Activated naive CD4-positive, alpha-beta T cell treated with anti-CD3 and anti-CD28 coated beads, Interleukin-2, amount 50 U/mL, for 24 hours (primary cell): ENCODE measurements around the gene SCN8A.
"Not testable (repeated sequence)": the region's sequence is repeated elsewhere in the genome, so short reads cannot be mapped to it uniquely, and the experiment has no call there.

Experiments
- H3K27ac Mint-ChIP-seq: one replicate; pipeline ENCODE4 v1.8.0; 2021; ENCODE audit warnings: mild to moderate bottlenecking, mixed read lengths
- H3K27me3 Mint-ChIP-seq: one replicate; pipeline ENCODE4 v1.8.0; 2021; ENCODE audit warnings: mixed read lengths
- H3K36me3 Mint-ChIP-seq: one replicate; pipeline ENCODE4 v1.8.0; 2021; ENCODE audit warnings: mixed read lengths
- H3K4me1 Mint-ChIP-seq: one replicate; pipeline ENCODE4 v1.8.0; 2021; ENCODE audit warnings: mixed read lengths
- H3K4me3 Mint-ChIP-seq: one replicate; pipeline ENCODE4 v1.8.0; 2021; ENCODE audit warnings: mild to moderate bottlenecking, mixed read lengths
- H3K9me3 Mint-ChIP-seq: one replicate; pipeline ENCODE4 v1.8.0; 2021; ENCODE audit warnings: mixed read lengths

SCN8A gene

DNA sequence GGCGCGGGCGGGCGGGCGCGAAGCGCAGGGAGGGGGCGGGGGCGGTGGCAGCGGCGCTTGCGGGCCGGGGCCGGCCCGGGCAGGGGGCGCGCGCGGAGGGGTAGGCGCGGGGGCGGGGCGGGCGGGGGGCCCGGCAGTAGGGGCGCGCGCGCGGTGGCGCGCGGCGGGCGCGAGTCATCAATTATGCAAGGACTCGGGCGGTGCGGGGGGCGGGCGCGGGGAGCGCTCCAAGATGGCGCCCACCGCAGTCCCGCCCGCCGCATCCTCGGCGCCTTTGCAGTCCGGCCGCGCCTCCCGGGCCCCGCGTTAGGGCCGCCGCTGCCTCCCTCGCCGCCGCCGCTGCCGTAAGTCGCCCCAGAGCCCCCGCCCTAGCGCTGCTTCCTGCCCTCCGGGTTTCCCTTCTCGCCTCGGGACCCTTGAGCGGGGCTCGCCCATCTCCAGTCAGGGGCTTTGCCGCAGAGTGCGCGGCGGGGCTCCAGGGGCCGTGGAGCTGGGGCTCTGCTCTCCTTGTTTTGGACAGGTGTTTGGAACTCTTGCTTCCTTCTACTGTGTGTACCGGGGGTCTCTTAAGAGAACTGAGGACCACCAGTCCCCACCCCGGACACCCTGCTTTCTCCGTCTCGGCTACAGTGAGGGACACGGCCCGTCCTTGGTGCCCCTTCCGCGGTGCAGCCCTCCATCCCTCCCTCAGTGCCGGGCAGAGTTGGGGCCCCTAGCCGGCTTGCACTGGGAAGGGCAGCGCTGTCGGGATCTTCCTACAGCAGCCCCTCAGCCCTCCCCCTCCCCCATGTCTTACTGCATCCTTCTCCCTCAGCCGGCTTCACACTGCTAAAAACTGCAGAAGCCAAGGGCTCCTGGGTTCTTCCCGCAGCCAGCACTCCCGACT, at the start of gene SCN8A:
TSS of gene SCN8A (plus strand) at position 218 of the 886 bp plus-strand sequence. CDS start 71,585 bp downstream, outside the sequence.
- Mint-ChIP-seq H3K4me1 (peaks cover 10% of the 10 kb centered on the region), H3K36me3 (no peaks in the 10 kb centered on the region), H3K9me3 (no peaks in the 10 kb centered on the region), H3K4me3 (peak within 1 kb of the TSS; percentile 90), H3K27me3 (peaks cover 43% of the 10 kb centered on the region), H3K27ac (peak within 1 kb of the TSS; percentile 77)

- Mint-ChIP-seq H3K9me3 (no peaks in the 10 kb centered on the region), H3K36me3 (peaks cover 2% of the 10 kb centered on the region), H3K27me3 (peaks cover 6% of the 10 kb centered on the region)
Measured at GRCh38 chr12:51546097-51546496, 44.9 kb upstream of the SCN8A start.

DNA sequence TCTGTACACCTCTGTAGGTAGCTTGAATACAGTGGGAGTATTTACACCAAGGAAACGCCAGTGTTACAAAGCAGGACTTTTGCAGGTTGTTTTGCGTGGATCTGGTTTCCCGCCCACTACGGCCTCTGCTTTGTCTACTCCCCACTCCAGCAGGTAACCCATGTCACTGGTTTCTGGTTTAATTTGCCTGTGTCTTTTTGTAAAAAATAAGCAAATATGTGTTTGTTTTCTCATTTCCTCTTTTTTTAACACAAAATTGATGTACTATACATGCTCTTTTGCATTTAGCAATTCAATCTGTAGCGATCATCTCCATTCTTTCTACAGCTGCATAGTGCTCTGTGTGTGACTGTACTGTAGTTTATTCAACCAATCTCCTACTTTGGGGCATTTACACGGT, 43.4 kb upstream of the SCN8A start:
- peaks cover 8% of the 10 kb centered on the region for H3K27me3 Mint-ChIP-seq
- H3K9me3 Mint-ChIP-seq: no peaks in the 10 kb centered on the region
- no peaks in the 10 kb centered on the region for H3K4me1 Mint-ChIP-seq
- peaks cover 2% of the 10 kb centered on the region for H3K36me3 Mint-ChIP-seq
- no peak overlapping the region for H3K27ac Mint-ChIP-seq
- no peak overlapping the region for H3K4me3 Mint-ChIP-seq

More at GRCh38 chr12:51546097-51546496, 44.9 kb upstream of the SCN8A start:
- Mint-ChIP-seq H3K4me3 (no peak overlapping the region), H3K4me1 (no peaks in the 10 kb centered on the region), H3K27ac (no peak overlapping the region)

GRCh38 chr12:51548241-51548640, 42.8 kb upstream of the SCN8A start:
- no peak overlapping the region for H3K4me3 Mint-ChIP-seq
- H3K4me1 Mint-ChIP-seq: no peaks in the 10 kb centered on the region
- H3K36me3 Mint-ChIP-seq: peaks cover 2% of the 10 kb centered on the region
- H3K27ac Mint-ChIP-seq: no peak overlapping the region
- H3K9me3 Mint-ChIP-seq: no peaks in the 10 kb centered on the region
- H3K27me3 Mint-ChIP-seq: peaks cover 8% of the 10 kb centered on the region

GRCh38 chr12:51549637-51550036, 41.4 kb upstream of the SCN8A start:
- H3K27ac Mint-ChIP-seq: no peak overlapping the region
- no peaks in the 10 kb centered on the region for H3K9me3 Mint-ChIP-seq
- no peak overlapping the region for H3K4me3 Mint-ChIP-seq
- peaks cover 5% of the 10 kb centered on the region for H3K27me3 Mint-ChIP-seq
- H3K4me1 Mint-ChIP-seq: no peaks in the 10 kb centered on the region
- H3K36me3 Mint-ChIP-seq: no peaks in the 10 kb centered on the region

GRCh38 chr12:51568271-51569032, 22.6 kb upstream of the SCN8A start:
- H3K9me3 Mint-ChIP-seq, H3K27ac Mint-ChIP-seq, H3K4me3 Mint-ChIP-seq, H3K4me1 Mint-ChIP-seq, H3K36me3 Mint-ChIP-seq: not testable (repeated sequence)
- peaks cover 13% of the 10 kb centered on the region for H3K27me3 Mint-ChIP-seq

GRCh38 chr12:51579321-51579850, 11.6 kb upstream of the SCN8A start:
- no peaks in the 10 kb centered on the region for H3K4me1 Mint-ChIP-seq
- H3K27me3 Mint-ChIP-seq: peaks cover 23% of the 10 kb centered on the region
- no peaks in the 10 kb centered on the region for H3K9me3 Mint-ChIP-seq
- no peaks in the 10 kb centered on the region for H3K36me3 Mint-ChIP-seq
- no peak overlapping the region for H3K27ac Mint-ChIP-seq
- no peak overlapping the region for H3K4me3 Mint-ChIP-seq

DNA sequence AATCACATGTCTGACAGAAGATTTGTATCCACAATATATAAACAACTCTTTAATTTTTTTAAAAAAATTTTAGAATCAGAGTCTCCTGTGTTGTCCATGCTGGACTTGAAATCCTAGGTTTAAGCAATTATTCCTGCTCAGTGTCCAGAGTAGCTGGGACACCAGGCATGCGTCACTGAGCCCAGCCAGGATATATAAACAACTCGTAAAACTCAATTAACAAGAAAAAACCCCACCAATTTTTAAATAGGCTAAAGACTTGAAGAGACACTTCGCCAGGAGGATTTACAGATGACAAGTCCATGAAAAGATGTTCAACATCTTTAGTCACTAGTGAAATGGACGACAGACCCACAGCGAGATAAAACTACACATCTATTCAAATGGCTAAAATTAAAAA, 2.0 kb upstream of the SCN8A start:
- H3K4me1 Mint-ChIP-seq: peaks cover 10% of the 10 kb centered on the region
- H3K36me3 Mint-ChIP-seq: peaks cover 1% of the 10 kb centered on the region
- H3K4me3 Mint-ChIP-seq: peak overlapping the region; percentile 8
- no peaks in the 10 kb centered on the region for H3K9me3 Mint-ChIP-seq
- H3K27me3 Mint-ChIP-seq: peaks cover 47% of the 10 kb centered on the region
- H3K27ac Mint-ChIP-seq: no peak overlapping the region

DNA sequence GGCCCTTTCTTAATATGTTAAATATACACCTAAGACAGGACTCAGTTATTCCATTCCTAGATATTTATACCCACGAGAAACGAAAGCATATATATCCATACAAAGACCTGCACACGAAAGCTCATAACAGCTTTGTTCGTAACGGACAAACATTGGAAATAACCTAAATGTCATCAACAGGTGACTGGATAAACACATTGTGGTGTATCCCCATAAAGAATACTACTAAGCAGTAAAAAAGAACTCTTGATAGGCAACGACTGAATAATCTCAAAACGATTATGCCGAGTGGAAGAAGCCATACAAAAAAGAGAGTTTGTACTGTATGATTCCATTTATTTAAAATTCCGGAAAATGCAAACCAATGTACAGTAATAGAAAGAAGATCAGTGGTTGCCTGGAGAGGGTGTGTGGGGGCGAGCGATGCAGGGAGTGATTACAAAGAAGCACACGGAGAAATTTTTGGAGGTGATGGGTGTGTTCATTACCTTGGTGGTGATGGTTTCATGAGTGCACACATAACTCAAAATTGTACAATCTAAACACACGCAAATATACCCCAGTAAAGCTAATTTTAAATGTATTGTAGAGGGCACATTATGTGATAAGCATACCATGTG, 1.4 kb upstream of the SCN8A start:
- peaks cover 1% of the 10 kb centered on the region for H3K36me3 Mint-ChIP-seq
- H3K27me3 Mint-ChIP-seq: peaks cover 44% of the 10 kb centered on the region
- H3K27ac Mint-ChIP-seq: no peak overlapping the region
- peak overlapping the region; percentile 90 for H3K4me3 Mint-ChIP-seq
- H3K9me3 Mint-ChIP-seq: no peaks in the 10 kb centered on the region
- peaks cover 10% of the 10 kb centered on the region for H3K4me1 Mint-ChIP-seq

DNA sequence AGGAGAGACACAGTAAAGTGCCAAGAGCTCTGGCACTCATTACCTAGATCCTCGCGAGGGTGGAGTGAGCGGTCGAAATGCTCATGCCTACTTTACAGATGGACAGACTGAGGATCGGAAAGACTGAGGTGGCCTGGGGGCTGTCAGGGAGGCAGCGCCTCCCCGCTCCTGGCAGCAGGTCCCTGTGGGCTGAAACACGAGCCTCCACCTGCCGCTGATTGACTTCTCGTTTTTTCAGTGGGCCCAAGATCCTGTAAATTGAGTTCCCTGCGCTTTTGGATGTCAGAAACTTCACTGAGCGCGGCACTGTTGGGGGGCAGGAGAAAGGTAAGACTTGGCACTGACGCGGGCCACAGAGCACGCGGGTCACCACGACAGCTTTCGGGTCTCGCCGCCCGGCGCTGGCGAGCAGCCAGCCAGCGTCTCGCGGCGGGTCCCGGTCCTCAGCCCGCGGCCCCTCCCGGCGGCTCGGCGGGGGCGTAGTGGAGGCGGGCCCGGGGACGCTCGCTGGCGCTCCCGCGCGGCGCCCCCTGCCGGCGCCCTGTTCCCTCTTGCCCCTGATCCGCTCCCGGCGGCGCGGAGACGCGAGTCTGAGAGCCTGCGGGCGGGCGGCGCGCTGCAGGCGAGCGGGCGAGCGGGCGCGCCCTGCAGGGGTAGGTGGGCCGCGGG, 552 bp upstream of the SCN8A start:
- no peaks in the 10 kb centered on the region for H3K9me3 Mint-ChIP-seq
- H3K27me3 Mint-ChIP-seq: peaks cover 41% of the 10 kb centered on the region
- H3K36me3 Mint-ChIP-seq: peaks cover 1% of the 10 kb centered on the region
- H3K4me1 Mint-ChIP-seq: peaks cover 10% of the 10 kb centered on the region
- H3K27ac Mint-ChIP-seq: peak overlapping the region; percentile 77
- H3K4me3 Mint-ChIP-seq: peak overlapping the region; percentile 90

GRCh38 chr12:51592034-51592705, 1.1 kb downstream of the SCN8A start:
- Mint-ChIP-seq H3K4me1 (peaks cover 10% of the 10 kb centered on the region), H3K27ac (no peak overlapping the region), H3K27me3 (peaks cover 43% of the 10 kb centered on the region), H3K9me3 (no peaks in the 10 kb centered on the region), H3K36me3 (no peaks in the 10 kb centered on the region), H3K4me3 (peak overlapping the region; percentile 83)

- H3K4me3 Mint-ChIP-seq: no peak overlapping the region
- no peak overlapping the region for H3K27ac Mint-ChIP-seq
- no peaks in the 10 kb centered on the region for H3K9me3 Mint-ChIP-seq
- no peaks in the 10 kb centered on the region for H3K36me3 Mint-ChIP-seq
- H3K4me1 Mint-ChIP-seq: peaks cover 10% of the 10 kb centered on the region
- H3K27me3 Mint-ChIP-seq: peaks cover 42% of the 10 kb centered on the region
Measured at GRCh38 chr12:51593021-51593420, 2.0 kb downstream of the SCN8A start.

- Mint-ChIP-seq H3K4me3 (no peak overlapping the region), H3K27me3 (peaks cover 42% of the 10 kb centered on the region)
Measured at GRCh38 chr12:51593539-51593938, 2.5 kb downstream of the SCN8A start.

GRCh38 chr12:51598156-51598555, 7.1 kb downstream of the SCN8A start:
- H3K9me3 Mint-ChIP-seq: no peaks in the 10 kb centered on the region
- H3K27me3 Mint-ChIP-seq: peaks cover 28% of the 10 kb centered on the region
- no peak overlapping the region for H3K27ac Mint-ChIP-seq
- H3K4me1 Mint-ChIP-seq: no peaks in the 10 kb centered on the region
- H3K36me3 Mint-ChIP-seq: no peaks in the 10 kb centered on the region
- H3K4me3 Mint-ChIP-seq: no peak overlapping the region

More at GRCh38 chr12:51593539-51593938, 2.5 kb downstream of the SCN8A start:
- peaks cover 10% of the 10 kb centered on the region for H3K4me1 Mint-ChIP-seq
- H3K9me3 Mint-ChIP-seq: no peaks in the 10 kb centered on the region
- no peaks in the 10 kb centered on the region for H3K36me3 Mint-ChIP-seq
- no peak overlapping the region for H3K27ac Mint-ChIP-seq
